ENCODE data around the gene ZBTB8A. TPM values are rescaled to one million over a fixed set of nuclear protein-coding genes. Genes with fewer than 3 reads are reported as not detected.

ZBTB8A gene
- total RNA-seq, 6 experiments from 2014 or later: 4.4 to 6.8 (median 5.6) TPM

DNA sequence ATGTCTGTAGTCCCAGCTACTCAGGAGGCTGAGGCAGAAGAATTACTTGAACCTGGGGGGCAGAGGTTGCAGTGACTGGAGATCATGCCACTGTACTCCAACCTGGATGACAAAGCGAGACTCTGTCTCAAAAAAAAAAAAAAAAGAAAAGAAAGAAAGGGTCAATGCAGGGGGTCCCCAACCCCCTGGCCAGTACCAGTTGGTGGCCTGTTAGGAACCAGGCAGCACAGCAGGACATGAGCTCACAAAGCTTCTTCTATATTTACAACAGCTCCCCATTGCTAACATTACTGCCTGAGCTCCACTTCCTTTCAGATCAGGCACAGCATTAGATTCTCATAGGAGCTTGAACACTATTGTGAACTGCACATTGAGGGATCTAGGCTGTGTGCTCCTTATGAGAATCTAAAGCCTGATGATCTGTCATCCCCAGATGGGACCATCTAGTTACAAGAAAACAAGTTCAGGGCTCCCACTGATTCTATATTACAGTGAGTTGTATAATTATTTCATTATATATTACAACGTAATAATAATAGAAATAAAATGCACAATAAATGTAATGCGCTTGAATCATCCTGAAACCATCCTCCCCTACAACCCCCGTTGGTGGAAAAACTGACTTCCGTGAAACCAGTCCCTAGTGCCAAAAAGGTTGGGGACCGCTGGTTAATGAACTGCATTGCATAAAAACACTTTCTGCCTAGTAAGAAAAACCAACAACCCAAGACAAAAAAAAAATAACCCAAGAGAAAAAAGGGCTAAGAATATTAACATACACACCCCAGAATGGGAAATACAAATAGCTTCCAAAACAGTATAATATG lies 108.3 kb downstream of the ZBTB8A start:
- peaks cover 7% of the 10 kb centered on the region; the same call in 1 of the 2 replicates for H3K27me3 Mint-ChIP-seq (ENCODE audit: insufficient read depth)
- peaks cover 13% of the 10 kb centered on the region for H3K36me3 Mint-ChIP-seq (ENCODE audit: low read depth)
- no peak overlapping the region for H3K4me3 Mint-ChIP-seq
- no peak overlapping the region for H3K27ac Mint-ChIP-seq
- peaks cover 19% of the 10 kb centered on the region for H3K4me1 Mint-ChIP-seq (ENCODE audit: low read depth)
- DNase-seq: no peak
- 0 out of 2 replicates have a peak, but pooled peaks cover 7% of the 10 kb centered on the region for H3K9me3 Mint-ChIP-seq
- TF ChIP-seq CTCF (IDR thresholded peaks at IDR 0.05): no peak

DNA sequence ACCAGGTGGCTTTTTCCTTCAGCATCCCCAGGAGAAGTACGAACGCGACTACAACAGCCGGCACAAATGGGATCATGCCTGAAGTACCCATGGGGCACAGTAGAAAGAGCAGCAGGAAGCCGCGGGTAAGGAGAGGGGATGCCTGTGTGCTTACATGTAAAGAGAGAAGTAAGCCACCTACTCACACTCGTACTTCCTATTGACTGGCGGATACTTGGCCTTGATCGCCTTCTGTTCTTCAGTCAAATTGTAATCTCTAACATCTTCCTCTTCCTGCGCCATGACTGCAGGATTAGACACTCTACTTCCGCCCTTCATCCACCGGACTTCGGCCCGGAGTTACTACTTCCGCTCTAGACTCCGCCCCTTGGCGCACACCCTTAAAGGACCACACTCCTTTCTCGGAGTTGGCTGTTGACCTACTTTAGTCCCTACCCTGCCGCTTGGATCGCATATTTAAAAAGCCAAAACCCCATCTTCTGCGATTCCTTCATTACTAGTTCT lies 111.1 kb downstream of the ZBTB8A start, which contains the start of gene ZBTB8OS:
ZBTB8OS (minus strand) TSS at position 303 of the 504 bp plus-strand sequence; CDS start at position 282, 21 bp downstream.
- H3K9me3 Mint-ChIP-seq: 0 out of 2 replicates have a peak, but pooled peaks cover 7% of the 10 kb centered on the region
- peaks cover 32% of the 10 kb centered on the region for H3K4me1 Mint-ChIP-seq (ENCODE audit: low read depth)
- no peak for TF ChIP-seq CTCF (IDR thresholded peaks at IDR 0.05)
- peaks cover 5% of the 10 kb centered on the region; the same call in 1 of the 2 replicates for H3K27me3 Mint-ChIP-seq (ENCODE audit: insufficient read depth)
- peak; percentile 86 for DNase-seq
- H3K27ac Mint-ChIP-seq: peak within 1 kb of the TSS; percentile 100
- H3K36me3 Mint-ChIP-seq (ENCODE audit: low read depth): peaks cover 23% of the 10 kb centered on the region
- peak within 1 kb of the TSS; percentile 97 for H3K4me3 Mint-ChIP-seq

DNA sequence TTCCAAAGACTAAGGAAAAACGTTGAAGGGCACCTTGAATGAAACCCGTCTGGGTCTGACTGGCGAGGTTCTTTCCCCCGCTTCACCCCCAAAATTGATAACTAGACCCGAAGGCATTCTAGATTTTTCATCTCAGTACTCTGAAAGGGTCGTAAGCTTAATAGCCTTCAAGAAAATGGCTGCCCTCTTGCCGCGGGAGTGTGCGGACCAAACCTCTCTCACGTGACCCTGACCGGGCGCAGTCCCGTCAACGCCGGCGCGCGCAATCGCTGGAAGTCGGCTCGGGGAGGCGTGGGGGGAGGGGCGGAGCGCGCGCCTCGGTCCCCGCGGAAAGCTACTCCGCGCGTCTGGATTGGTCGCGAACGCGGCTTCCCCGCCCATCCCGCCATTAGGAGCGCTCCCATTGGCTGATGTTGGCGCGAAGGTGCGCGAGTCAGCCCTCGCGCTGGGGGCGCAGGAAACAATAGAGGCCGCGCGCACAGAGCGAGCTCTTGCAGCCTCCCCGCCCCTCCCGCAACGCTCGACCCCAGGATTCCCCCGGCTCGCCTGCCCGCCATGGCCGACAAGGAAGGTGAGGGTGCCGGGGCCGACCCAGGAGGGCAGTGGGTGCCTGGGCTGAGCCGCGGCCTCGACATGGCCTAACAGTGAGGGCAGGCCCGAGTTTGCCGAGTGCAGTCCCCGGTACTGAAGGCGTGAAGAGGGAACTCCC lies 111.7 kb downstream of the ZBTB8A start, which contains the start of gene RBBP4:
RBBP4 (plus strand) TSS at position 457 of the 709 bp plus-strand sequence; CDS start at position 556, 99 bp downstream.
- Mint-ChIP-seq H3K9me3 (0 out of 2 replicates have a peak, but pooled peaks cover 7% of the 10 kb centered on the region), H3K27me3 (ENCODE audit: insufficient read depth) (peaks cover 5% of the 10 kb centered on the region; the same call in 1 of the 2 replicates), H3K4me1 (ENCODE audit: low read depth) (peaks cover 38% of the 10 kb centered on the region), H3K4me3 (peak within 1 kb of the TSS; percentile 97), H3K36me3 (ENCODE audit: low read depth) (peaks cover 29% of the 10 kb centered on the region), H3K27ac (peak within 1 kb of the TSS; percentile 100)
- peak; percentile 16; the same call in 1 of the 2 replicates for TF ChIP-seq CTCF (IDR thresholded peaks at IDR 0.05)
- DNase-seq: peak; percentile 95

DNA sequence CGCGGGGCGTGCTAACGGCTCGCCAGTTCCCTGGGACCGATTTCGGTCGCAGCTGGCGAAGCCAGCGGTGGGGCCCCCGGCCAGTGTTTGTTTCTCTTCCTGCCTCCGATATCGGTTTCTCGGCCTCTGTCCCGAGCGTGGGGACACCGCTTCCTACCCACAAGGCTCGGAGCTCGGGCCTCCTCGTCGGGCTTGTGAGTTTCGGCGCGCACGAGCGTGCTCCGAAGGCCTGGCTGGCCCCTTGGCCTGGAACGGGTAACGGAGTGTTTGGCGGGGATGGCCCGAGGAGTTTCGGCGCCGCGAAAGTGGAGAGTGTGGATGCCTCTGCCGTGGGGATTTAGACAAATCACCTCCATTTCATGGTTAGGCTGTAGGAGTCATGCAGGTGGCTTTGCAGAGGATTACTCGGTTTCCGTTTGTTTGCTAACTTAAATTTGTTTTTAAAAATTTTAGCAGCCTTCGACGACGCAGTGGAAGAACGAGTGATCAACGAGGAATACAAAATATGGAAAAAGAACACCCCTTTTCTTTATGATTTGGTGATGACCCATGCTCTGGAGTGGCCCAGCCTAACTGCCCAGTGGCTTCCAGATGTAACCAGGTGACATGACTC lies 112.3 kb downstream of the ZBTB8A start:
- Mint-ChIP-seq H3K4me1 (ENCODE audit: low read depth) (peaks cover 38% of the 10 kb centered on the region), H3K36me3 (ENCODE audit: low read depth) (peaks cover 30% of the 10 kb centered on the region), H3K4me3 (peak overlapping the region; percentile 97), H3K27ac (peak overlapping the region; percentile 100), H3K27me3 (ENCODE audit: insufficient read depth) (peaks cover 5% of the 10 kb centered on the region; the same call in 1 of the 2 replicates), H3K9me3 (0 out of 2 replicates have a peak, but pooled peaks cover 7% of the 10 kb centered on the region)
- no peak for TF ChIP-seq CTCF (IDR thresholded peaks at IDR 0.05)
- DNase-seq: no peak

All from HFFc6 (cell line).